ENCODE results near the gene OSBPL2.

The OSBPL2 gene

GRCh38 chr20:62329389-62330377 is 91.4 kb downstream of the OSBPL2 start:
- no peak for DNase-seq

DNA sequence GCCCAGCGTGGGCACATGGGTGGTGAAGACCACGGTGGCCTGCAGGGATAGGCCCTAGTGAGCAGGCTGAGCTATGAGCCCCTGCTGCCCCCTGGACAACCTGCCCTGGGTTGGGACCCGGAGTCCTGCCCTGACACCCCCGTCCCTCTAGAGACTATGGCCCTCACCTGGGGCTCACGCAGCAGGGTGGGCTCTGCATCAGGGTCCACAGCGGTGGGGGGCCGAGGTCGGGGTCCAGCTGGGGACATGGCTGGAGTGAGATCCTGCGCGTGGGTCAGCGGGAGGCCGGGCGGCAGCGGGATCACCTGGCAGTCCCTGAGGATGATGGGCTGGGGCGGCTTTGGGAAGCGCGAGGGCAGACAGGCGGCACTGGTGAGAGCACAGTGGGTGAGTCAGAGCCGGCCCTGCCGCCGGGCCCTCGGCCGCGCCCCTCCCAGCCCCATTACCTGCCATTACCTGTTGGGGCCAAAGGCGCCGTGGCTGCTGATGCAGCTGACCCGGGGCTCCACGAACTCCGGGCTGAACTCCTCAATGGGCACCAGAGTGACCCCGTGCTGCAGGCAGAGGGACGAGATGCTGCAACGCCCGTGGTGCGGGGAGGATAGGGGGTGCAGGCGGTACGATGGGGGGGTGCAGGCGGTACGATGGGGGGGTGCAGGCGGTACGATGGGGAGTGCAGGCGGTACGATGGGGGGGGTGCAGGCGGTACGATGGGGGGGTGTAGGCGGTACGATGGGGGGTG is 92.4 kb downstream of the OSBPL2 start:
- no peak for DNase-seq

DNA sequence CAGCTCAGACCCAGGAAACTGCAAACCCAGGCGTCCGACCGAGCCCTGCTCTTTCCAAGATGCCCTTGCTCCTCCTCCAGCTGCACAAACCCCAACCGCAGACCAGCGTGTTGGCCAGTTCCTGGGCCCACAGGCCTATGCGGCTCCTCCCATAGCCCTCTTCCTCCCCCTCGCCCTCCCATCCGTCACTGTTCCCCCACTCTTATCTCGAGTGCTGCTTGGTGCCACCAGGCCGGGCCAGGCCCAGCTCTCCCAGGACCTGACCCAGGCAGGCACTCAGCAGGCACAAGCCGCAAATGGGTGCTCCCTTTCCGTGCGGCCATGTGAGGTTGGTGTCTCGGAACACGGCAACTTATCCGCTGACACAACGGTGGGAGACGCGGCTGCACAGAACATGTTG is 93.0 kb downstream of the OSBPL2 start:
- DNase-seq: no peak

GRCh38 chr20:62332421-62332820 is 94.1 kb downstream of the OSBPL2 start:
- DNase-seq: no peak

DNA sequence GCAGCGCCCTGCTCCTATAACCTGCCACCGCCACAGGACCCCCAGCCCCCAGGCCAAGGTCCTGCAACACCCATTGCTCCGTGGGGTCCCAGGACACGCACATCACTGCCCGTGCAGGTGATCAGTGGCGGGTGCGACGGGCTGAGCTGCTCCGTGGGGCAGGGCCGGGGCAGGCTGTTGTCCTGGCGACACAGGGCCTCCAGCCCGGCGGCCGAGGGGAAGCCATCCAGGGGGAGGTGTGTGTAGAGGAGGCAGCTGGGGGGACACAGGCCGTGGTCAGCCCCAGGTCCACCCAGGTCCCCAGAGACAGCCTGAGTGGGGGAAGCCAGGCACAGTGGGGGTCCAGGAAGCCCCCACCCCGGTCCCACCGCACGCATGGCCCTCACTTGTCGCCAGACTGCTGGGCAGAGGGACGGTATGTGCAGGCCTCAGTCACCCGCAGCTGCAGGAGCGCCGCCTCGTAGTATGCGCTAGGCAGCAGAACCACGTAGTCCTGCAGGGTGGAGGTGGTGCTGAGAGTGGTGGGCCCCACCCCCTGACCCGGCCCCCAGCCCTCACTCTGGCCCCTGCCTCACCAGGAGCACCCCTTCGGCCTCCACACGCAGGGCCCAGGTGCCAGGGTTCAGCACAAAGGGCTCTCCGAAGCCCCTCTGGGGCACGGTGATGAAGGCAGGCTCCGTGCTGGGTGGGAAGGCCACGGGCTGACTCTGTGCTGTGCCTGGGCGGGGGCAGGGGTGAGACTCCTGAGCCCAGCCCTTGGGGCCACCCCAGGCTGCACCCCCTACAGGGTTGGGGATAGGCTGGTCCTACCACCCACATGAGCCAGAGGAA is 94.9 kb downstream of the OSBPL2 start:
- no peak for DNase-seq

DNA sequence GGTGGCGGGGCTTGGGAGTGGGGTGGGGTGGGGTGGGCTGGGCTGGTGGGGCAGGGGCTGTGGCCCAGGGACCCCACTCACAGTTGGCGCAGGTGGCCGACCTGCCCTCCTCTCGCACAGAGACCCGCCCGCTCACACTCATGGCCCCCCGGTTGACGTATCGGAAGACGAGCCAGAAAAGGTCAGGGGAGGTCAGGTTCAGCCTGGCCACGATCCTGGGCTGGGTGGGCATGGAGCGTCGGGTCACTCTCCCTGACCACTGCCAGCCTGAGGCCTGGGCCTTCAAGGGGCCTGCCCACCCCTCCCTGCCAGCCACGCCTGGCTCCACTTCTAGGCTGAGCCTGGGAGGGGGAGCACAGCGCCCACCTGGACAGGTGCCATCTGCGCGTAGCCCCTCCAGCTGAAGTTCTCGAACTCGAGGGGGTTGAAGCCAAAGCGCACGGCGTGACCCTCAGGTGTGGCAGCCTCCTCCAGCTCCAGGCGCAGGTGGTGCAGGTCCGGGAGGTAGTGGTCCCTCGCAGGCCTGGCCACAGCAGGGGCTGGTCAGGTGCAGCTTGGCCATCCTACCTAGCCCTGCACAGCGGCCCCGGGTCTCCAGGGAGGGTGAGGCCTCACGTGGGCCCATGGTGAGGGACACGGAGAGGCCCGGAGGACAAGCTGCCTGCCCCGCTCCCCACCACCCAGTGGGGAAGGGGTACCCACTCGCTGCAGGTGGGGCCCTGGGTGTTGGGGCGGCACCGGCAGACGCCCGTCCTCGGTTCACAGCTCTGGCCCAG is 95.7 kb downstream of the OSBPL2 start:
- DNase-seq: no peak

- DNase-seq: no peak
Observed at GRCh38 chr20:62334881-62335280, 96.6 kb downstream of the OSBPL2 start.

GRCh38 chr20:62335532-62335931 is 97.2 kb downstream of the OSBPL2 start:
- DNase-seq: no peak

DNA sequence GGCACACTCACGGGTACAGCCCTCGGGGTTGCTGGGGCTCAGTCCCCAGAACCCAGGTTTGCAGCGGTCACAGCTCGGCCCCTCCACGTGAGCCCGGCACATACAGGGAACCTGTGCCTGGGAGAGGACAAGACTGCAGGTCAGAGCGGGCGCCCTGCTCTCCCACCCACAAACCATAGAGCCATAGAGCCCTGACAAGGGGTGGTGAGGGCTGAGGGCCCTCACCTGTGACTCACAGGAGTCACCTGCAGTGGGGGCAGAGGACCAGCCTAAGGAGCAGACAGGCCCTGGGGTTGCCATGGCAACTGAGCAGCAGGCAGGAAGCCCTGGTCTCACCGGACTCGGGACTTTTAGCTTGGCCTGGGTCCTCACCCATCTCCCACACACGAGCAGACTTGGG is 98.0 kb downstream of the OSBPL2 start:
- no peak for DNase-seq

DNA sequence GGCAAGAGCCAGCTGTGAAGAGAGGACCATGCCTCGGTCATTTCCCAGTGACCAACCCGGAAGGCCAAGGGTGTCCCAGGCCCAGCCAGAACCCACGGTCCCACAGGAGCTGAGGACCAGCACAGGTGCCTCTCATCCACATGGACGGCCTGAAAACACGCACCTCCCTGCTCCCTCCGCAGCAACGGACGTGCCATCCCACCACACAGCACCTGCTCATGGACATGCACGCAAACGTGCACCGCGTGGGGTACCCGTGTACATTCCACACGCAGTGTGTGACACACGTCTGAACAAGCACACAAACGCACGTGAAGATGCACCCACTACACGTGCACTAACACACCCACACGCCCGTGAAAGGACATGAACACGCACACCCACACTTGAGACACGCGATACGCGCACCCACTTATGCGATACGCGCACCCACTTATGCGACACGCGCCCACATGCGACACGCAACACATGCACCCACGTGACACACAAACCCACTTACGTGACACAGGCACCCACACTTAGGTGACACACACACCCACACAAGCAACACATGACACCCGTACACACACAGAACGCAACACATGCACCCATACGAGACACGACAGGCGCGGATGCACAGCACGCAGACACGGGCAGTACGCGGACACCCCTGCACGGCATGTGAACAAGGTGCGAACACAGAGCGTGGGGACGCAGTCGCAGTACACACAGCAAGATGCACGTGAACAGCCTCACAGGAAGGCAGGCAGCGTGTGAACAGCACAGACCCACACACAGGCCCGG is 98.6 kb downstream of the OSBPL2 start:
- DNase-seq: no peak

DNA sequence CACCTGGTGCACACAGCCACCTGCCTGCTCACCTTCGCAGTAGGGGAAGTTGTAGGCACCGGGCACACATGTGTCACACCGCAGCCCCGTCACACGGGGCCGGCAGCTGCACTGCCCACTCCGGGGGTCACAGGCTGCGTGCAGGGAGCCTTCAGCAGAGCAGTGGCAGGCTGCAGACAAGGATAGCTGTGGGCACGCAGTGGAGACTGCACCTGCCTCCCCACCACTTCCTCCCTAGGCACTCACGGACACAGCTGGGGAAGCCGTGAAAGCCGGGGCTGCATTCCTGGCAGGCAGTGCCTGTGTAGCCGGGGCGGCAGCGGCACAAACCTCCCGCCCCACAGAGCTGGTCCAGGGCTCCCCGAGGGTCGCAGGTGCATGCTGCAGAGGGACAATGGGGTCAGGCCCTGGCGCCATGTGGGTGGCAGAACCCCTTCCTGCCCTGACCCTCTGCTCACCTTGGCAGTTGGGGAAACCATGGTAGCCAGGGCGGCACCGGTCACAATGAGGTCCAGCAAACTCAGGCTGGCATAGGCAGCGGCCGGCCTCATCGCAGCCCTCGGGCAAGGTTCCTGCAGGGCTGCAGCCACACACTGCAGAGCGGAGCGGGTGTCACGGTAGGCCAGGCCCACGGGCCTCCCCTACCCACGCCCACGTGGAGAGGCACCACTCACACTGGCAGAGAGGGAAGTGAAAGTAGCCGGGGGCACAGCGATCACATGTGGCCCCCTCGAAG is 99.4 kb downstream of the OSBPL2 start:
- DNase-seq: no peak

GRCh38 chr20:62338294-62338620 is 99.9 kb downstream of the OSBPL2 start:
- DNase-seq: no peak

GRCh38 chr20:62339647-62340062 is 101.3 kb downstream of the OSBPL2 start:
- no peak for DNase-seq

DNA sequence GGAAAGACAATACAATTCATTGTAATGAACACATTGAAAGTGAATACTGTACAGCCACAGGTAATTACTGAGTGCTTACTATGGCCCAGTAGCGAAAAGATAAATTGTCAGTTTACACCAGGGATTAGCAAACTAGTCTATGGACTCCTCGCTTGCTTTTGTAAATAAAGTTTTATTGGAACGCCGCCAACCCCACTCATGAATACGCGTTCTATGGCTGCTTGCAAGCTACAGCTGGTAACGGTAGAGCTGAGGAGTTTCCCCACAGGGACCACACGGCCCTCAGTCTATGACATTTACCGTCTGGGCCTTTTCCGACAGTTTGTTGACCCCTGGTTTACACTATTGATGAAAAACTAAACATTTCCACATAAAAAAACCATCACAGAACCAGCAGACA is 104.6 kb downstream of the OSBPL2 start:
- no peak for DNase-seq

GRCh38 chr20:62344092-62344491 is 105.8 kb downstream of the OSBPL2 start:
- DNase-seq: no peak

GRCh38 chr20:62344782-62345181 is 106.5 kb downstream of the OSBPL2 start:
- DNase-seq: no peak
